CD4-positive, alpha-beta T cell treated with Interleukin-4 for 1 hour (primary cell): Measurements from ENCODE around the gene OTOG.

Experiments used
- DNase-seq, 2 donors: peaks; one replicate each; pipeline ENCODE4 v3.0.0-alpha.2; 2020 to 2022

OTOG gene

GRCh38 chr11:17588721-17589120 is 41.7 kb downstream of the OTOG start:
- DNase-seq, result no peak

GRCh38 chr11:17590463-17590862 is 43.4 kb downstream of the OTOG start:
- DNase-seq, result peak in 1 of 2 donors; percentile 3

DNA sequence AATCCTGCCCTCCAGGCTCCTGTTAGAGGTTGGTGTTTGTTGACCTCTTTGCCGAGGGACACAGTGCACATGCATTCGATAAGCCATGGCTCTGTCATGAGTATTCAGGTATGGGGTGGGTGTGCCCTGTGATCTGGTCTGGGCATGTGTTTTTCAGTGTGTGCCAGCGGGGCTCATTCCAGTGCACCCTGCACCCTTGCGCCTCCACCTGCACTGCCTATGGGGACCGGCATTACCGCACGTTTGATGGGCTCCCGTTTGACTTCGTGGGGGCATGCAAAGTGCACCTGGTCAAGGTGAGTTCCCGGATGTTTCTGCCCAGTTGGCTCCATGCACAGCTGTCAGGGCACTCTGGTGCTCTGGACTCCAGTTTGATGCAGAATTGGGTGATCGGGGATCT is 44.2 kb downstream of the OTOG start:
- peak in 1 of 2 donors; percentile 4 for DNase-seq

DNA sequence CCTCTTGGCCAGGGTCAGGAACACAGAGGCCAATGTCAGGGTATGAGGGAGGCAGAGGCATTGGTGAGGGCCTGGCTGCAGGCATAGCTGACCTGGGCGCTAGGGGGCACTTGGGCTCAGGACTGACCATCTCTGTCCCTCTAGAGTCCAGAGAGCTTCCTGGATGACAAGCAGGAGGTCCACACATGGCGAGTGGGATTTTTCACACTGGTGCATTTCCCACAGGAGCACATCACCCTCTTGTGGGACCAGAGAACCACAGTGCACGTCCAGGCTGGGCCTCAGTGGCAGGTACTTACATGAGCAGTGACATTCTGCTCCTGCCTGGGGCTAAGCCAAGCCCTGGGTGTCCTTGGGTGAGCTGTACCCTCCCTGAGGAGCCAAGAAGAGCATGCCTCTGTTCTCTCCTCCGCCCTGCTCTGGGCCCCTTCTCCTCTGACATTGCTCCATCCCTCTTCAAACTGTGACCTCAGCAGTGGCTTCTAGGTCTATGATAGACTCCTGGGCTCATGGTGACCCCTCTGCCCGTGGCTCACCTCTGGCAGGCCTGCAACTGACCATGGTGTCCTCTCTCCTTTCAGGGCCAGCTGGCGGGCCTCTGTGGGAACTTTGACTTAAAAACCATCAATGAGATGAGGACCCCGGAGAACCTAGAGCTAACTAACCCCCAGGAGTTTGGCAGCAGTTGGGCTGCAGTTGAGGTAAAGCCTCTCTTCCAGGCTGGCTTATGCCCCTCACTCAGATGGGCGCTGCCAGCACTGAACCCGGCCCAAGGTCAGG is 46.6 kb downstream of the OTOG start:
- DNase-seq, result peak in 1 of 2 donors; percentile 9

- peak in 1 of 2 donors; percentile 3 for DNase-seq
These were observed 47.7 kb downstream of the OTOG start for GRCh38 chr11:17594686-17595192.

- DNase-seq, result peak in 1 of 2 donors; percentile 8
These were observed 48.7 kb downstream of the OTOG start for GRCh38 chr11:17595526-17596309.

GRCh38 chr11:17596310-17596669 is 49.2 kb downstream of the OTOG start:
- DNase-seq, result peak in 1 of 2 donors; percentile 4

- DNase-seq, result peak in 1 of 2 donors; percentile 7
These were observed 49.7 kb downstream of the OTOG start for GRCh38 chr11:17596711-17597110.

DNA sequence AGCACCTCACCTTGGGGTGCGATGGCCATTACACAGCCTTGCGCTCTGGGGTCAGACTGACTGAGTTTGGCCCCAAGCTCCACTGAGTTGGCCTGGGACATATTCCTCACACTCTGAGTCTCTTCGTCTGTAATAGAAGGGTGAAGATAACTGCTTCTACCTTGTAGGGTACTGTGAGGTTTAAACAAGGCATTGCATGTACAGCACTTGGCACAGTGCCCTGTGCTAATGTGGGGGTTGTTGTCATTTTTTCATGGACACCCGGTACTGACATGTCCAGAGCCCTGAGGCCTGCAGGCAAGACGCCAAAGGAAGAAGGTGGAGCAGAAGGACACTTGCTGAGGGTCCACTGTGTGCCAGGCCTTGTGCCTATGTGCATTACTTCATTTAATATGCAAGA is 50.7 kb downstream of the OTOG start:
- DNase-seq, result no peak

DNA sequence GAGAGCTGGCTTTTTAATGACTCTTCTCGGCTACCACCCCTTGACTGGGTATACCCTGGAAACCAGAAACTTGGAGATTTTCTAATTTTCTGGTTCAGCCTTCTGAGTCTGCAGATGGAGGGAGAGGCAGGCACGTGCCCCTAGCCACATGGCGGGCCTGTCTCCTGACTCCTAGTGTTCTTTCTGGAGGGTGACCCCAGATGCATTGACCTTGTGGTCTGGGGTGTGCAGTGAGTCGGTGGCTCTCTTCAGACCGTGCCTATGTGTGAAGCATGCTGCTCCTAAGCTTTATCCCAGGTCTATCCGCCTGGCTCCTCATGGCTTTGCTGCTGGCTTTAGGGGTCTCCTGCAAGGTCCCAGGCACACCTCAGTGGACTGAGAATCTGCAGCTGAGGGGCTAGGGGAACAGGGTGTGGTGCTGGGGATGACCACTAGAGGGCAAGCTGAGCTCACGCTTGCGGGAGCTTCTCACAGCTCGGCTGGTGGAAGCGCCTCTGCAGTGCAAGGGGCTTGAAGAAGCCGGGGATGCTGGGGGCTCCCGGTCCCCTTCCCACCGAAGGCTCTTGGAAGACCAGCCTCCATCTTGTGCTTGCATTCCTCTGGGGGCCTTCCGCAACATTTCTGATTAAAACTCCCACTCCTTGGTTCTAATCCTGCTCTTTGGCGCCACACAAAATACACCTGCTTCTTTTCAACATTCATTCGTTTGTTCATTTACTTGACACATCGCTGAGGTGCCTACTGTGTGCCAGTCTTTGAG is 51.8 kb downstream of the OTOG start:
- peak; percentile 42 to 43 for DNase-seq

DNA sequence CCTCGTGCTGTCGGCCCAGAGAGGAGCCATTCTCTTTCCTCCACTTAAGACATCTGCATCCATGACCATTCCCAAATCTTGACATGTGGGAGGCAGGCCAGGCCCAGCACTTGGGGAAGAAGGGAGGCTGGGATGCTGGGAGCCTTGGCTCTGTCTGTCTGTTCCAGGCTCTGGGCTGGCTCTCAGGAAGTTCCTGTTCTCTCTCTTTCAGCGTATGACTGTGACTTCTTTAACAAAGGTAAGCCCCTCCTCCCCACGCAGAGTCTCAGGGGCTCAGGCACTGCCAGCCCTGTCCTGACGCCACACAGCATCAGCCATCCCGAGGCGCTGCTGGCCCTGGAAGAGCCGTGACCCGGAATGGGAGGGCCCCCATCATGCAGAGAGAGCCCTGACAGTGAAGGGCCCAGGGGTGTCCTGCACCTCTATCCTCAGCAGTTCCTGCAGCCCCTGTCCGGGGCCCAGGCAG is 52.4 kb downstream of the OTOG start:
- DNase-seq, result peak in 1 of 2 donors; percentile 10

- peak in 1 of 2 donors; percentile 9 for DNase-seq
These were observed 53.5 kb downstream of the OTOG start for GRCh38 chr11:17600316-17601255.

- no peak for DNase-seq
These were observed 54.2 kb downstream of the OTOG start for GRCh38 chr11:17601256-17601671.

- no peak for DNase-seq
These were observed 54.6 kb downstream of the OTOG start for GRCh38 chr11:17601676-17602075.

GRCh38 chr11:17602105-17603001 is 55.3 kb downstream of the OTOG start:
- DNase-seq, result peak in 1 of 2 donors; percentile 9

GRCh38 chr11:17603056-17603825 is 56.2 kb downstream of the OTOG start:
- DNase-seq, result peak in 1 of 2 donors; percentile 9

- peak in 1 of 2 donors; percentile 11 for DNase-seq
These were observed 57.3 kb downstream of the OTOG start for GRCh38 chr11:17604201-17604914.

- DNase-seq, result no peak
These were observed 57.8 kb downstream of the OTOG start for GRCh38 chr11:17604915-17605233.

- DNase-seq, result no peak
These were observed 58.6 kb downstream of the OTOG start for GRCh38 chr11:17605651-17606122.
